ENCODE results near the gene CYP4B1. TPM values are rescaled to one million over a fixed set of nuclear protein-coding genes. Genes with fewer than 3 reads are reported as not detected.
A peak's percentile ranks its signal among the peaks of the same experiment; 100 is the strongest.

The CYP4B1 gene
- total RNA-seq, 2 experiments from 2014 or later: not detected

GRCh38 chr1:46769028-46769740 is 29.7 kb upstream of the CYP4B1 start:
- ATAC-seq (ENCODE audit: poor library complexity): no peak
- Histone ChIP-seq H3K4me1 (ENCODE audit: insufficient read depth, low read length) (no peaks in the 10 kb centered on the region), H3K36me3 (ENCODE audit: insufficient read depth, low read length) (no peaks in the 10 kb centered on the region), H3K27me3 (ENCODE audit: control insufficient read depth in 1 of 2, insufficient read depth in 2 of 2, low read length in 2 of 2) (peaks cover 16 to 28% of the 10 kb centered on the region in 2 experiments), H3K4me3 (ENCODE audit: low read length) (no peak overlapping the region), H3K27ac (ENCODE audit: low read depth in 1 of 2, low read length in 2 of 2) (no peak overlapping the region), H3K9me3 (ENCODE audit: control insufficient read depth in 1 of 2, insufficient read depth in 1 of 2, low read length in 2 of 2) (peaks cover 24 to 40% of the 10 kb centered on the region in 2 experiments)
- Mint-ChIP-seq H3K9me3 (peaks cover 11% of the 10 kb centered on the region), H3K4me3 (no peak overlapping the region), H3K27me3 (peaks cover 46% of the 10 kb centered on the region), H3K27ac (no peak overlapping the region), H3K4me1 (ENCODE audit: low read depth) (no peaks in the 10 kb centered on the region), H3K36me3 (ENCODE audit: low read depth) (peaks cover 6% of the 10 kb centered on the region)
- no peak for TF ChIP-seq CTCF (IDR thresholded peaks at IDR 0.05)
- DNase-seq: no peak
- CTCF ChIA-PET: no interaction called here
- POLR2A ChIA-PET: no interaction called here
- intact Hi-C loops (cut with DNase I, micrococcal nuclease): no loop called here

GRCh38 chr1:46770541-46770940 is 28.3 kb upstream of the CYP4B1 start:
- no peak overlapping the region for H3K27ac ChIP-seq (ENCODE audit: low read depth in 1 of 2, low read length in 2 of 2)
- H3K9me3 Mint-ChIP-seq: peaks cover 11% of the 10 kb centered on the region
- H3K9me3 ChIP-seq (ENCODE audit: control insufficient read depth in 1 of 2, insufficient read depth in 1 of 2, low read length in 2 of 2): peaks cover 24 to 45% of the 10 kb centered on the region in 2 experiments
- H3K27me3 ChIP-seq (ENCODE audit: control insufficient read depth in 1 of 2, insufficient read depth in 2 of 2, low read length in 2 of 2): peaks cover 14 to 27% of the 10 kb centered on the region in 2 experiments
- ChIA-PET CTCF (no interaction called here), POLR2A (no interaction called here)
- no peaks in the 10 kb centered on the region for H3K4me1 Mint-ChIP-seq (ENCODE audit: low read depth)
- H3K27ac Mint-ChIP-seq: no peak overlapping the region
- H3K4me3 Mint-ChIP-seq: no peak overlapping the region
- H3K27me3 Mint-ChIP-seq: peaks cover 37% of the 10 kb centered on the region
- no peaks in the 10 kb centered on the region for H3K4me1 ChIP-seq (ENCODE audit: insufficient read depth, low read length)
- no peak for ATAC-seq (ENCODE audit: poor library complexity)
- H3K4me3 ChIP-seq (ENCODE audit: low read length): no peak overlapping the region
- no peaks in the 10 kb centered on the region for H3K36me3 ChIP-seq (ENCODE audit: insufficient read depth, low read length)
- peaks cover 6% of the 10 kb centered on the region for H3K36me3 Mint-ChIP-seq (ENCODE audit: low read depth)
- intact Hi-C loops (cut with DNase I, micrococcal nuclease): no loop called here
- no peak for DNase-seq
- TF ChIP-seq CTCF (IDR thresholded peaks at IDR 0.05): no peak

- H3K27ac Mint-ChIP-seq: no peak overlapping the region
- H3K4me1 Mint-ChIP-seq (ENCODE audit: low read depth): no peaks in the 10 kb centered on the region
- Histone ChIP-seq H3K36me3 (ENCODE audit: insufficient read depth, low read length) (no peaks in the 10 kb centered on the region), H3K4me3 (ENCODE audit: low read length) (no peak overlapping the region), H3K27me3 (ENCODE audit: control insufficient read depth in 1 of 2, insufficient read depth in 2 of 2, low read length in 2 of 2) (peaks cover 8 to 13% of the 10 kb centered on the region in 2 experiments), H3K4me1 (ENCODE audit: insufficient read depth, low read length) (no peaks in the 10 kb centered on the region), H3K9me3 (ENCODE audit: control insufficient read depth in 1 of 2, insufficient read depth in 1 of 2, low read length in 2 of 2) (peaks cover 24 to 45% of the 10 kb centered on the region in 2 experiments), H3K27ac (ENCODE audit: low read depth in 1 of 2, low read length in 2 of 2) (no peak overlapping the region)
- DNase-seq (peak in 1 of 14 experiments; percentile 10), ATAC-seq (ENCODE audit: poor library complexity) (no peak)
- intact Hi-C loops (cut with DNase I, micrococcal nuclease): no loop called here
- H3K36me3 Mint-ChIP-seq (ENCODE audit: low read depth): peaks cover 6% of the 10 kb centered on the region
- H3K4me3 Mint-ChIP-seq: no peak overlapping the region
- ChIA-PET CTCF (no interaction called here), POLR2A (no interaction called here)
- peaks cover 13% of the 10 kb centered on the region for H3K9me3 Mint-ChIP-seq
- no peak for TF ChIP-seq CTCF (IDR thresholded peaks at IDR 0.05)
- H3K27me3 Mint-ChIP-seq: peaks cover 35% of the 10 kb centered on the region
Observed at GRCh38 chr1:46772571-46772970, 26.3 kb upstream of the CYP4B1 start.
